ENCODE data around the gene HYI. TPM values are rescaled to one million over a fixed set of nuclear protein-coding genes. Genes with fewer than 3 reads are reported as not detected.

Gene HYI
- total RNA-seq, 1 experiment from 2014 or later: 43.5 TPM

GRCh38 chr1:43451701-43452532, 1.8 kb downstream of the HYI start:
- Histone ChIP-seq H3K27me3 (ENCODE audit: insufficient read depth, low read depth) (no peaks in the 10 kb centered on the region), H3K9me3 (ENCODE audit: insufficient read depth, low read depth) (no peaks in the 10 kb centered on the region), H3K79me2 (ENCODE audit: low read depth) (0 out of 2 replicates have a peak, but pooled peaks cover 4% of the 10 kb centered on the region), H4K20me1 (ENCODE audit: insufficient read depth) (no peaks in the 10 kb centered on the region), H3K4me2 (no peak overlapping the region; the same call in 1 of the 2 replicates), H3K27ac (no peak overlapping the region), H2AFZ (no peak overlapping the region), H3F3A (ENCODE audit: insufficient read depth, low read depth) (peaks cover 28% of the 10 kb centered on the region), H3K4me3 (no peak overlapping the region), H3K9me2 (ENCODE audit: insufficient read depth) (no peaks in the 10 kb centered on the region), H3K4me1 (replicated peaks; ENCODE audit: insufficient read depth) (peaks cover 11% of the 10 kb centered on the region), H3K36me3 (ENCODE audit: low read depth) (peaks cover 11% of the 10 kb centered on the region; the same call in 1 of the 2 replicates)
- no TSS peak for BruUV-seq (replicated peaks)
- no peak for DNase-seq
- ChIA-PET CTCF (no interaction called here), POLR2A (ENCODE audit: unreplicated experiment) (interaction anchor here (0.6 kb wide), 1 partner anchor 199 kb away, joined by 4 read pairs; no protein-coding TSS in a partner anchor)
- intact Hi-C loops (cut with micrococcal nuclease; ENCODE audit: unreplicated experiment): loop anchor here (10.0 kb wide), 1 partner anchor 583 kb away; the partner anchor contains the start of gene SLC6A9
- TF ChIP-seq CTCF (conservative IDR thresholded peaks at IDR 0.05) (no peak), EZH2 (IDR thresholded peaks at IDR 0.05; ENCODE audit: low read depth) (no peak)

- Histone ChIP-seq H3F3A (ENCODE audit: insufficient read depth, low read depth) (peaks cover 33% of the 10 kb centered on the region), H3K4me1 (replicated peaks; ENCODE audit: insufficient read depth) (peaks cover 11% of the 10 kb centered on the region), H4K20me1 (ENCODE audit: insufficient read depth) (no peaks in the 10 kb centered on the region), H2AFZ (no peak overlapping the region), H3K27ac (no peak overlapping the region), H3K9me3 (ENCODE audit: insufficient read depth, low read depth) (no peaks in the 10 kb centered on the region), H3K4me3 (no peak overlapping the region), H3K4me2 (no peak overlapping the region), H3K79me2 (ENCODE audit: low read depth) (0 out of 2 replicates have a peak, but pooled peaks cover 4% of the 10 kb centered on the region), H3K9me2 (ENCODE audit: insufficient read depth) (no peaks in the 10 kb centered on the region), H3K27me3 (ENCODE audit: insufficient read depth, low read depth) (no peaks in the 10 kb centered on the region), H3K36me3 (ENCODE audit: low read depth) (peaks cover 13% of the 10 kb centered on the region; the same call in 1 of the 2 replicates)
- no peak for DNase-seq
- intact Hi-C loops (cut with micrococcal nuclease; ENCODE audit: unreplicated experiment): loop anchor here (10.0 kb wide), 1 partner anchor 584 kb away; the partner anchor contains the start of gene SLC6A9
- ChIA-PET CTCF (no interaction called here), POLR2A (ENCODE audit: unreplicated experiment) (no interaction called here)
- BruUV-seq (replicated peaks): no TSS peak
- no peak for TF ChIP-seq CTCF (conservative IDR thresholded peaks at IDR 0.05)
- TF ChIP-seq EZH2 (IDR thresholded peaks at IDR 0.05; ENCODE audit: low read depth): no peak
Observed at GRCh38 chr1:43451157-43451591, 2.6 kb downstream of the HYI start.

DNA sequence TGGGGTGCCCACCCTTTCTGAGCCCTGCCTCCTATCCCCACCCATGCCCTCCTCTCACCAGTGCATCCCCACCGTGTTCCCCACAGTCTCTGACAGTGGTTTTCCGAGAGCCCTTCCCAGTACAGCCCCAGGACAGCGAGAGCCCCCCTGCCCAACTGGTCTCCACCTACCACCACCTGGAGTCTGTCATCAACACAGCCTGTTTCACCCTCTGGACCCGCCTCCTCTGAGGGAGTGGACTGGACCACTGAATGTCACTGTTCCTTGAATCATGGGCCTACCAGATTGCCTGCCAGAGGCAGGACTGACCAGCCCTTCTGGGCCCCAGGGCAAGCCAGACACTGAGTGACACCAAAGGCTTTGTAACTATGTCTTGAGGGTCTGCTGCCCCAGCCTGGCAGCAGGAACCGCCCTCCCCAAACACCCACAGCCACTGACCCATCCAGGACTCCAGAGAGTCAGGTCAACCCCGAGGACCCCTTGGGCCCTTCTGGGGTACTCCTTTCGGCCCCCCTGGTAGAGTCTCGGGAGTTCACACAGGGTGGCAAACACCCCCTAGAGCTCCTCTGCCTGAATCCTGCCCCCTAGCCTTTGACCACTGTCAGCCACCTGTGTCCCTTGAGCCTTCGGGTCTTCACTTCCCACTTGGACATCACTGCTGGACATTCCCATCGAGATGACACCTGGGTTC, 3.3 kb downstream of the HYI start:
- no peak overlapping the region for H2AFZ ChIP-seq
- H4K20me1 ChIP-seq (ENCODE audit: insufficient read depth): no peaks in the 10 kb centered on the region
- no peak overlapping the region for H3K4me2 ChIP-seq
- POLR2A ChIA-PET (ENCODE audit: unreplicated experiment): no interaction called here
- peaks cover 11% of the 10 kb centered on the region; the same call in 1 of the 2 replicates for H3K36me3 ChIP-seq (ENCODE audit: low read depth)
- H3K9me3 ChIP-seq (ENCODE audit: insufficient read depth, low read depth): no peaks in the 10 kb centered on the region
- no peak overlapping the region for H3K27ac ChIP-seq
- CTCF ChIA-PET: no interaction called here
- no peak overlapping the region for H3K4me3 ChIP-seq
- no peaks in the 10 kb centered on the region for H3K27me3 ChIP-seq (ENCODE audit: insufficient read depth, low read depth)
- H3K9me2 ChIP-seq (ENCODE audit: insufficient read depth): no peaks in the 10 kb centered on the region
- DNase-seq: no peak
- H3K79me2 ChIP-seq (ENCODE audit: low read depth): 0 out of 2 replicates have a peak, but pooled peaks cover 4% of the 10 kb centered on the region
- no TSS peak for BruUV-seq (replicated peaks)
- peaks cover 9% of the 10 kb centered on the region for H3K4me1 ChIP-seq (replicated peaks; ENCODE audit: insufficient read depth)
- intact Hi-C loops (cut with micrococcal nuclease; ENCODE audit: unreplicated experiment): loop anchor here (10.0 kb wide), 1 partner anchor 584 kb away; the partner anchor contains the start of gene SLC6A9
- peaks cover 40% of the 10 kb centered on the region for H3F3A ChIP-seq (ENCODE audit: insufficient read depth, low read depth)
- TF ChIP-seq CTCF (conservative IDR thresholded peaks at IDR 0.05): no peak
- no peak for TF ChIP-seq EZH2 (IDR thresholded peaks at IDR 0.05; ENCODE audit: low read depth)

Data from PC-9 (cell line).